ENCODE results near the gene ARID1A.

Gene ARID1A

DNA sequence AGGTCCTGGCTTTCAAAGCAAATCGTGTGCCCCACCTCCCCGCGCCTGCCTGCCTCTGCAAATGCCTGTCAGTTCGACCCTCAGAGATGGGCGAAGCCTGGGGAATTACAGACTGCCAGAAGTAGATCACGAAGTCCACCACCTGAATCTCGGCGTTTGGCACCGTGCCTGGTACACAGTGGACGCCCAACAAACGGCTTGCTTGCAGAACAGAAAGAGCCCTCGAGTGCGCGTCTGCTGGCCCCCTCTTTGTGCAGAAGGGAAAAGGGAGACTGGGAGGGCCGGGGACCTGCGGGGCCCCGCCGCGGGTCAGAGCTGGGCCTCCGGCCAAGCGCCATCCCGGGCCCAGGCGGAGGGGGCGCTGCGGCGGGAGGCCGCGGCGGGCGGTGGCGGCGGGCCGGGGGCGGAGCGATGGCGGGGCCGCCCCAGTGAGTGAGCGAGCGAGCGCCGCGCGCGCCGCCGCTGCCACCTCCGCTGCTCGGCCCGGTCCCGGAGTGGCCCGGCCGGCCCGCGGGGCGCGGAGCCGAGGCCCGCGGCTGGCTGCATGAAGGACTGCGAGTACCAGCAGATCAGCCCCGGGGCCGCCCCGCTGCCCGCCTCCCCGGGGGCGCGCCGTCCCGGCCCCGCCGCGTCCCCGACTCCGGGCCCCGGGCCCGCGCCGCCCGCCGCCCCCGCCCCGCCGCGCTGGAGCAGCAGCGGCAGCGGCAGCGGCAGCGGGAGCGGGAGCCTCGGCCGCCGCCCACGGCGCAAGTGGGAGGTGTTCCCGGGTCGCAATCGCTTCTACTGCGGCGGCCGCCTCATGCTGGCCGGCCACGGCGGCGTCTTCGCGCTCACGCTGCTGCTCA is 130.7 kb downstream of the ARID1A start, which contains the start of gene ZDHHC18:
Gene ZDHHC18 (plus strand): TSS at position 428 of the 845 bp plus-strand sequence. CDS start 117 bp downstream, at position 545.
- peak; percentile 57 to 62 for DNase-seq (ENCODE audit: low read depth in 2 of 2)

GRCh38 chr1:26827106-26827604 is 131.3 kb downstream of the ARID1A start:
- DNase-seq (ENCODE audit: low read depth in 2 of 2): no peak

GRCh38 chr1:26827663-26828062 is 131.8 kb downstream of the ARID1A start:
- no peak for DNase-seq (ENCODE audit: low read depth in 2 of 2)

- no peak for DNase-seq (ENCODE audit: low read depth in 2 of 2)
Observed at GRCh38 chr1:26828411-26828991, 132.7 kb downstream of the ARID1A start.

- no peak for DNase-seq (ENCODE audit: low read depth in 2 of 2)
Observed at GRCh38 chr1:26829184-26829911, 133.5 kb downstream of the ARID1A start.

- DNase-seq (ENCODE audit: low read depth in 2 of 2): no peak
Observed at GRCh38 chr1:26831059-26831458, 135.2 kb downstream of the ARID1A start.

All from stimulated activated CD4-positive, alpha-beta T cell treated with anti-CD3 and anti-CD28 coated beads, Interleukin-4, amount 100 ng/mL, for 48 hours (primary cell).